Astrocyte (in vitro differentiated cells and primary cell): ENCODE data around the gene AVPR2. TPM values are rescaled to one million over a fixed set of nuclear protein-coding genes. Genes with fewer than 3 reads are reported as not detected.

Source experiments
- DNase-seq: peaks from one replicate; pipeline ENCODE4 v3.0.0-alpha.2; 2010; ENCODE audit warnings: low read depth
- FAIRE-seq: peaks from 2 replicates; lab custom pipeline; 2011; peaks lifted over from hg19 to GRCh38; lab: Jason Lieb, UNC
- H2AFZ ChIP-seq: 2 replicates; pipeline ENCODE4 v1.6.0; 2012; ENCODE audit warnings: low read depth, low read length, inconsistent platforms
- H3K27ac ChIP-seq: 2 replicates; pipeline ENCODE4 v1.5.1; 2011; ENCODE audit warnings: low read depth, low read length, inconsistent platforms
- H3K27me3 ChIP-seq: 2 replicates; pipeline ENCODE4 v1.6.0; 2011; ENCODE audit warnings: low read length, inconsistent platforms; ENCODE audit not compliant: insufficient read depth
- H3K36me3 ChIP-seq: 2 replicates; pipeline ENCODE4 v1.5.1; 2011; ENCODE audit warnings: low read length, inconsistent platforms; ENCODE audit not compliant: insufficient read depth
- H3K4me1 ChIP-seq: 2 replicates; pipeline ENCODE4 v1.5.1; 2011; ENCODE audit warnings: low read length, inconsistent platforms; ENCODE audit not compliant: insufficient read depth
- H3K4me2 ChIP-seq: 2 replicates; pipeline ENCODE4 v1.6.0; 2012; ENCODE audit warnings: low read length, inconsistent platforms
- H3K4me3 ChIP-seq: 2 replicates; pipeline ENCODE4 v1.5.1; 2011; ENCODE audit warnings: low read depth, mild to moderate bottlenecking, low read length, inconsistent platforms; ENCODE audit not compliant: insufficient read depth
- H3K79me2 ChIP-seq: 2 replicates; pipeline ENCODE4 v1.6.0; 2012; ENCODE audit warnings: mild to moderate bottlenecking, low read length, inconsistent platforms; ENCODE audit not compliant: insufficient read depth
- H3K9ac ChIP-seq: 2 replicates; pipeline ENCODE4 v1.6.0; 2012; ENCODE audit warnings: mild to moderate bottlenecking, low read length, inconsistent platforms
- H3K9me3 ChIP-seq: 2 replicates; pipeline ENCODE4 v1.5.1; 2012; ENCODE audit warnings: low read depth, mild to moderate bottlenecking, low read length, inconsistent platforms; ENCODE audit not compliant: insufficient read depth
- H4K20me1 ChIP-seq: 2 replicates; pipeline ENCODE4 v1.6.0; 2012; ENCODE audit warnings: low read length, inconsistent platforms; ENCODE audit not compliant: insufficient read depth
- H3K27ac Mint-ChIP-seq: one replicate; pipeline ENCODE4 v1.8.0; 2021; ENCODE audit warnings: mild to moderate bottlenecking, mixed read lengths; ENCODE audit not compliant: unreplicated experiment
- H3K27me3 Mint-ChIP-seq: one replicate; pipeline ENCODE4 v1.8.0; 2021; ENCODE audit warnings: low read depth, mixed read lengths; ENCODE audit not compliant: unreplicated experiment
- H3K36me3 Mint-ChIP-seq: one replicate; pipeline ENCODE4 v1.8.0; 2021; ENCODE audit warnings: low read depth, mixed read lengths; ENCODE audit not compliant: unreplicated experiment
- H3K4me1 Mint-ChIP-seq: one replicate; pipeline ENCODE4 v1.8.0; 2021; ENCODE audit warnings: low read depth, mixed read lengths; ENCODE audit not compliant: unreplicated experiment
- H3K4me3 Mint-ChIP-seq: one replicate; pipeline ENCODE4 v1.8.0; 2021; ENCODE audit warnings: mild to moderate bottlenecking, moderate library complexity, mixed read lengths; ENCODE audit not compliant: unreplicated experiment
- H3K9me3 Mint-ChIP-seq: one replicate; pipeline ENCODE4 v1.8.0; 2021; ENCODE audit warnings: mild to moderate bottlenecking, mixed read lengths; ENCODE audit not compliant: unreplicated experiment
- CTCF ChIP-seq: IDR thresholded peaks from 2 replicates; pipeline ENCODE4 v1.5.1; 2011; ENCODE audit warnings: low read depth, mild to moderate bottlenecking, inconsistent platforms, low read length, moderate library complexity; ENCODE audit not compliant: insufficient read depth
- EZH2 ChIP-seq: IDR thresholded peaks from 2 replicates; pipeline ENCODE4 v1.6.1; 2012; ENCODE audit warnings: mild to moderate bottlenecking, low read length, inconsistent platforms; ENCODE audit not compliant: insufficient read depth
- total RNA-seq: library from RNA; stranded (reverse); gene quantifications from 2 replicates; pipeline ENCODE4 v1.2.1, GENCODE V29; 2021

The AVPR2 gene
- total RNA-seq, 1 donor from 2014 or later = not detected

DNA sequence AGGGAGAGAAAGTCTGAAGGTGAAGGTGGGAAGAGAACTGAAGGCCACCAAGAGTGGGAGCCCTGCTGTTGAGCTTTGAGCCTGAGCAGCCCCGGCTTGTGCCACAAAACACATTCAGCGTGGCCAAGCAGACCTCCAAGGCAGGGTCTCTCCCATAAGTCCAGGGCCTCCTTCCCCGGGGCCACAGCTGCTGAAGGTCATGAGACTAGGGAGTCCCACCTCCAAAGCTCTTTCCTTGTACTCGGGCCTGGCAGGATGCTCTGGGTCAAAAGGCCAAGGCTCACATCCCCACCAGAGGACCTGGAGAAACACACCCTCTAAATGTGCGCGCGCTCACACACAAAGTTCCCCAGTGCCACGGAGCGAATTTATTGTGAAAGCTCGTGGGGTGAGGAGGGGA, 25.1 kb downstream of the AVPR2 start:
- Histone ChIP-seq H4K20me1 (peaks cover 13% of the 10 kb centered on the region), H3K36me3 (peaks cover 4% of the 10 kb centered on the region), H3K27ac (no peak overlapping the region), H3K4me1 (peaks cover 12% of the 10 kb centered on the region), H3K27me3 (no peaks in the 10 kb centered on the region), H3K79me2 (peaks cover 32% of the 10 kb centered on the region), H3K9ac (no peak overlapping the region), H3K4me3 (no peak overlapping the region), H2AFZ (no peak overlapping the region), H3K4me2 (no peak overlapping the region), H3K9me3 (no peaks in the 10 kb centered on the region)
- H3K4me1 Mint-ChIP-seq = no peaks in the 10 kb centered on the region
- H3K27me3 Mint-ChIP-seq = no peaks in the 10 kb centered on the region
- FAIRE-seq = no peak
- TF ChIP-seq EZH2 = no peak
- TF ChIP-seq CTCF = no peak
- no peaks in the 10 kb centered on the region for H3K36me3 Mint-ChIP-seq
- H3K27ac Mint-ChIP-seq = no peak overlapping the region
- H3K9me3 Mint-ChIP-seq = no peaks in the 10 kb centered on the region
- DNase-seq = no peak
- H3K4me3 Mint-ChIP-seq = no peak overlapping the region

DNA sequence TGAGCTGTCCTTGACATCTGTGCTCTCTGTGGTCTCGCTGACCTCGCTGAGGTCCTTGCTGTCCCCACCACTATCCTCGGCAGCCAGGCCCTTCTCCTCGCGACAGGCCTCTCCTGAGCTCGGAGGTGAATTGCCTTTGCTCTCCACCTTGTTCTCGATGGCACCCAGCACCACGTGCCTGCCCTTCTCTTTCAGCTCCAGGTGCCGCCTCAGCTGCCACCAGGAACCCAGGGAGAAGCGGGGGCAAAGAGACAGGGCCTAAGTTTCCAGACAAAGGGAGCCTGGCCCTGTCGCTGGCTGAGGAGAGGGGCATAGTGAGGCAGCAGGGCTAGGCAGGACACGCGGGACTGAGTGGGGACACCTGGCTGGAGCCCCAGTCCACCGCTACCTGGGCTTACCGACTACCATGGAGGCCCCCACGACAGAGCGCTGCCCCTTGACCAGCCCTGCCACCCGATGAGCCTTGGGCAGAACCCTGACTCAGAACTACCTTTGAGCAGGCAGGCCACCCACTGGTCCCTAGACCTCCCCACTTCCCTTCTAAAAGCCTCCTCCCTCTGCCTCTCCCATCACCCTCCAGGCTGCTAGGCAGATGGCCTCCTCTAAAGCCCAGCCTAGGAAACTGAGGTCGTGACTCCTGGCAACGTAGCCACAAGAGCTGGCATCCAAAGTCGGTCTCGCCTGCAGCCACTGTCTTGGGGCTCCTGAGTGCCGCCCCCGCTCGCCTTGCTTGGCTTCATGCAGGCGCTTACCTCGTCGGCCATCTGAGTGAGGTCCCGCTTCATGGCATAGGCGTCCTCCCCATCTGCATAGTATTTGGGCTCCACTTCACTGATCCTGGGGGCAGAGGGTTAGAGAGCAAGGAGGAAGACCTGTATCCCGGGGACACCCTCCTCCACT, 25.8 kb downstream of the AVPR2 start:
- Histone ChIP-seq H2AFZ (no peak overlapping the region), H3K27ac (no peak overlapping the region), H4K20me1 (peaks cover 13% of the 10 kb centered on the region), H3K27me3 (no peaks in the 10 kb centered on the region), H3K4me1 (peaks cover 12% of the 10 kb centered on the region), H3K36me3 (peaks cover 4% of the 10 kb centered on the region), H3K4me3 (no peak overlapping the region), H3K9me3 (no peaks in the 10 kb centered on the region), H3K79me2 (peaks cover 34% of the 10 kb centered on the region), H3K4me2 (no peak overlapping the region), H3K9ac (no peak overlapping the region)
- no peaks in the 10 kb centered on the region for H3K36me3 Mint-ChIP-seq
- no peak for FAIRE-seq
- no peaks in the 10 kb centered on the region for H3K27me3 Mint-ChIP-seq
- H3K4me1 Mint-ChIP-seq = no peaks in the 10 kb centered on the region
- no peaks in the 10 kb centered on the region for H3K9me3 Mint-ChIP-seq
- no peak overlapping the region for H3K4me3 Mint-ChIP-seq
- no peak for DNase-seq
- TF ChIP-seq EZH2 = no peak
- no peak for TF ChIP-seq CTCF
- peak overlapping the region; percentile 41 for H3K27ac Mint-ChIP-seq

DNA sequence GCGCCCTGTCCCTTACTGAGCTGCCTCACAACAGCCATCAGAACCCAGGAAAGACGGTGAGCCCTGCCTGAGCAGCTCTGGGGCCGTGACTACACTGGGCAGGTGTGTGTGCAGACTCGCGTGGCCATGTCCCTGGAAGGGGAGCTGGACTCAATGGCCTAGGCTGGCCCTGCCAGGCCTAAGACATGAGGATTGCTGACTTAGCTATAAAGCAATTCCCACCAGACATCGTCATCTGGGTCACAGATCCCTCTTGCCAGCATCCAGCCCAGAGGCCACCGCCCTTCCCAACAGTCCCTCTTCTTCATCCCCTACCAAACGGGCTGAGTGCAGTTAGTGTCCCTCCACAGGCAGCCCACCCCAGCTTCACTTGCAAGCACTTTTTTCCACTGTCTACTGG, 26.7 kb downstream of the AVPR2 start:
- no peak overlapping the region for H2AFZ ChIP-seq
- FAIRE-seq (no peak), DNase-seq (no peak)
- no peak overlapping the region for H3K27ac ChIP-seq
- H3K79me2 ChIP-seq = peaks cover 34% of the 10 kb centered on the region
- Mint-ChIP-seq H3K4me3 (no peak overlapping the region), H3K27me3 (no peaks in the 10 kb centered on the region), H3K36me3 (no peaks in the 10 kb centered on the region), H3K9me3 (no peaks in the 10 kb centered on the region), H3K4me1 (no peaks in the 10 kb centered on the region), H3K27ac (no peak overlapping the region)
- TF ChIP-seq CTCF (no peak), EZH2 (no peak)
- H3K27me3 ChIP-seq = no peaks in the 10 kb centered on the region
- no peak overlapping the region for H3K9ac ChIP-seq
- no peaks in the 10 kb centered on the region for H3K9me3 ChIP-seq
- no peak overlapping the region for H3K4me2 ChIP-seq
- peaks cover 4% of the 10 kb centered on the region for H3K36me3 ChIP-seq
- H3K4me1 ChIP-seq = peaks cover 12% of the 10 kb centered on the region
- no peak overlapping the region for H3K4me3 ChIP-seq
- H4K20me1 ChIP-seq = peaks cover 13% of the 10 kb centered on the region
